HEK293 (cell line): ENCODE results near the gene GMIP.

ENCODE experiments used
- TCF7L2 ChIP-seq: IDR thresholded peaks from 2 replicates; pipeline ENCODE4 v1.6.1; 2011; ENCODE audit warnings: low read depth, mild to moderate bottlenecking, inconsistent platforms, low read length, moderate library complexity, borderline replicate concordance
- TRIM28 ChIP-seq: IDR thresholded peaks from 2 replicates; pipeline ENCODE4 v1.6.1; 2011; ENCODE audit warnings: low read length, control low read depth, borderline replicate concordance
- ZBTB7A ChIP-seq: fragments of 450-650 bp; formaldehyde crosslinking; IDR thresholded peaks from 2 replicates; pipeline ENCODE4 v1.5.1; 2016; ENCODE audit warnings: low read depth, missing biosample characterization, missing genetic modification characterization
- ZFP41 ChIP-seq: fragments of 450-650 bp; formaldehyde crosslinking; IDR thresholded peaks from 2 replicates; pipeline ENCODE4 v1.5.1; 2016; ENCODE audit warnings: missing biosample characterization, missing genetic modification characterization, borderline replicate concordance
- ZNF146 ChIP-seq: fragments of 450-650 bp; formaldehyde crosslinking; IDR thresholded peaks from 2 replicates; pipeline ENCODE4 v1.5.1; 2016; ENCODE audit warnings: missing biosample characterization, missing genetic modification characterization
- ZNF623 ChIP-seq: fragments of 450-650 bp; formaldehyde crosslinking; IDR thresholded peaks from 2 replicates; pipeline ENCODE4 v1.5.1; 2016; ENCODE audit warnings: missing biosample characterization, missing genetic modification characterization
- TF ChIP-seq, protein P1 (sequence below): fragments of 450-650 bp; formaldehyde crosslinking; IDR thresholded peaks from 2 replicates; pipeline ENCODE4 v1.5.1; 2016; ENCODE audit warnings: missing biosample characterization, missing genetic modification characterization
- TF ChIP-seq, protein P2 (sequence below): fragments of 450-650 bp; formaldehyde crosslinking; IDR thresholded peaks from 2 replicates; pipeline ENCODE4 v1.5.1; 2016; ENCODE audit warnings: missing biosample characterization, missing genetic modification characterization, low read depth
- TF ChIP-seq, protein P3 (sequence below): fragments of 450-650 bp; formaldehyde crosslinking; IDR thresholded peaks from 2 replicates; pipeline ENCODE4 v1.5.1; 2016; ENCODE audit warnings: missing biosample characterization, missing genetic modification characterization, low read depth
- TF ChIP-seq, protein P4 (sequence below): fragments of 450-650 bp; IDR thresholded peaks from 2 replicates; pipeline ENCODE4 v1.5.1; 2018; ENCODE audit warnings: missing biosample characterization, missing genetic modification characterization
- TF ChIP-seq, protein P5 (sequence below): fragments of 450-650 bp; formaldehyde crosslinking; IDR thresholded peaks from 2 replicates; pipeline ENCODE4 v1.5.1; 2016; ENCODE audit warnings: missing biosample characterization, missing genetic modification characterization, borderline replicate concordance

DNA sequence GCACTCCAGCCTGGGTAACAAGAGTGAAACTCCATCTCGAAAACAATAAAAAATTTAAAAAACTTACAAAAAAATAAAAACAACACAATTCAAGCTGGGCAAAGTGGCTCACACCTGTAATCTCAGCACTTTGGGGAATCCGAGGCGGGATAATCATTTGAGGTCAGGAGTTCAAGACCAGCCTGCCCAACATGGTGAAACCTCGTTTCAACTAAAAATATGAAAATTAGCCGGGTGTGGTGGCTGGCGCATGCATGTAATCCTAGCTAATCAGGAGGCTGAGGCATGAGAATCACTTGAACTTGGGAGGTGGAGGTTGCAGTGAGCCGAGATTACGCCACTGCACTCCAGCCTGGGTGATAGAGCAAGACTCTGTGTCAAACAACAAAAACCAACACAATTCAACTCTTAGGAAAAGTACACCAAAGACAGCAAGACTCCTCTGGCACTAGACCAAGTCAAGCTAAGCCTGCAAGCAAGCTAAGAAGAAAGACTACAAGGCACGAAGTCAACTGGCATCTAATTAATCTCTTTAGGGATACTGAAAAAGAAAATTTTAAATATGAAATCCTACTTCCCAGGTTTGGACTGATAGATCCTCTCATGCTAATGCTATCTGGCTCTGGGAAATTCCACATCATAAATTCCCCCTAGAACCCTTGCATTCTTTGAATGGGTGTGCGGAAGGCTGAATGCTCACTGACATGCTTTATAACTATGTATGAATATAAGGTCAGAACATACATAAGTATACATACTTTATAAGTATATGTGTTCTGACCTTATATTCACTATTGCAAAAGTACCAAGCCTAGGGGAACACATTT is 32.9 kb downstream of the GMIP start:
- TF ChIP-seq, protein P1, sequence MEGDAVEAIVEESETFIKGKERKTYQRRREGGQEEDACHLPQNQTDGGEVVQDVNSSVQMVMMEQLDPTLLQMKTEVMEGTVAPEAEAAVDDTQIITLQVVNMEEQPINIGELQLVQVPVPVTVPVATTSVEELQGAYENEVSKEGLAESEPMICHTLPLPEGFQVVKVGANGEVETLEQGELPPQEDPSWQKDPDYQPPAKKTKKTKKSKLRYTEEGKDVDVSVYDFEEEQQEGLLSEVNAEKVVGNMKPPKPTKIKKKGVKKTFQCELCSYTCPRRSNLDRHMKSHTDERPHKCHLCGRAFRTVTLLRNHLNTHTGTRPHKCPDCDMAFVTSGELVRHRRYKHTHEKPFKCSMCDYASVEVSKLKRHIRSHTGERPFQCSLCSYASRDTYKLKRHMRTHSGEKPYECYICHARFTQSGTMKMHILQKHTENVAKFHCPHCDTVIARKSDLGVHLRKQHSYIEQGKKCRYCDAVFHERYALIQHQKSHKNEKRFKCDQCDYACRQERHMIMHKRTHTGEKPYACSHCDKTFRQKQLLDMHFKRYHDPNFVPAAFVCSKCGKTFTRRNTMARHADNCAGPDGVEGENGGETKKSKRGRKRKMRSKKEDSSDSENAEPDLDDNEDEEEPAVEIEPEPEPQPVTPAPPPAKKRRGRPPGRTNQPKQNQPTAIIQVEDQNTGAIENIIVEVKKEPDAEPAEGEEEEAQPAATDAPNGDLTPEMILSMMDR, result no peak
- TF ChIP-seq TRIM28 (no peak), ZFP41 (no peak), TCF7L2 (no peak), ZNF146 (tag by site-specific recombination) (no peak), ZBTB7A (tag by site-specific recombination) (no peak), ZNF623 (tag by site-specific recombination) (no peak)
- TF ChIP-seq, protein P2, sequence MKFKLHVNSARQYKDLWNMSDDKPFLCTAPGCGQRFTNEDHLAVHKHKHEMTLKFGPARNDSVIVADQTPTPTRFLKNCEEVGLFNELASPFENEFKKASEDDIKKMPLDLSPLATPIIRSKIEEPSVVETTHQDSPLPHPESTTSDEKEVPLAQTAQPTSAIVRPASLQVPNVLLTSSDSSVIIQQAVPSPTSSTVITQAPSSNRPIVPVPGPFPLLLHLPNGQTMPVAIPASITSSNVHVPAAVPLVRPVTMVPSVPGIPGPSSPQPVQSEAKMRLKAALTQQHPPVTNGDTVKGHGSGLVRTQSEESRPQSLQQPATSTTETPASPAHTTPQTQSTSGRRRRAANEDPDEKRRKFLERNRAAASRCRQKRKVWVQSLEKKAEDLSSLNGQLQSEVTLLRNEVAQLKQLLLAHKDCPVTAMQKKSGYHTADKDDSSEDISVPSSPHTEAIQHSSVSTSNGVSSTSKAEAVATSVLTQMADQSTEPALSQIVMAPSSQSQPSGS, result no peak
- TF ChIP-seq, protein P3, sequence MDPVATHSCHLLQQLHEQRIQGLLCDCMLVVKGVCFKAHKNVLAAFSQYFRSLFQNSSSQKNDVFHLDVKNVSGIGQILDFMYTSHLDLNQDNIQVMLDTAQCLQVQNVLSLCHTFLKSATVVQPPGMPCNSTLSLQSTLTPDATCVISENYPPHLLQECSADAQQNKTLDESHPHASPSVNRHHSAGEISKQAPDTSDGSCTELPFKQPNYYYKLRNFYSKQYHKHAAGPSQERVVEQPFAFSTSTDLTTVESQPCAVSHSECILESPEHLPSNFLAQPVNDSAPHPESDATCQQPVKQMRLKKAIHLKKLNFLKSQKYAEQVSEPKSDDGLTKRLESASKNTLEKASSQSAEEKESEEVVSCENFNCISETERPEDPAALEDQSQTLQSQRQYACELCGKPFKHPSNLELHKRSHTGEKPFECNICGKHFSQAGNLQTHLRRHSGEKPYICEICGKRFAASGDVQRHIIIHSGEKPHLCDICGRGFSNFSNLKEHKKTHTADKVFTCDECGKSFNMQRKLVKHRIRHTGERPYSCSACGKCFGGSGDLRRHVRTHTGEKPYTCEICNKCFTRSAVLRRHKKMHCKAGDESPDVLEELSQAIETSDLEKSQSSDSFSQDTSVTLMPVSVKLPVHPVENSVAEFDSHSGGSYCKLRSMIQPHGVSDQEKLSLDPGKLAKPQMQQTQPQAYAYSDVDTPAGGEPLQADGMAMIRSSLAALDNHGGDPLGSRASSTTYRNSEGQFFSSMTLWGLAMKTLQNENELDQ, result no peak
- TF ChIP-seq, protein P4, sequence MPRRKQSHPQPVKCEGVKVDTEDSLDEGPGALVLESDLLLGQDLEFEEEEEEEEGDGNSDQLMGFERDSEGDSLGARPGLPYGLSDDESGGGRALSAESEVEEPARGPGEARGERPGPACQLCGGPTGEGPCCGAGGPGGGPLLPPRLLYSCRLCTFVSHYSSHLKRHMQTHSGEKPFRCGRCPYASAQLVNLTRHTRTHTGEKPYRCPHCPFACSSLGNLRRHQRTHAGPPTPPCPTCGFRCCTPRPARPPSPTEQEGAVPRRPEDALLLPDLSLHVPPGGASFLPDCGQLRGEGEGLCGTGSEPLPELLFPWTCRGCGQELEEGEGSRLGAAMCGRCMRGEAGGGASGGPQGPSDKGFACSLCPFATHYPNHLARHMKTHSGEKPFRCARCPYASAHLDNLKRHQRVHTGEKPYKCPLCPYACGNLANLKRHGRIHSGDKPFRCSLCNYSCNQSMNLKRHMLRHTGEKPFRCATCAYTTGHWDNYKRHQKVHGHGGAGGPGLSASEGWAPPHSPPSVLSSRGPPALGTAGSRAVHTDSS (tag by site-specific recombination), result no peak
- TF ChIP-seq, protein P5, sequence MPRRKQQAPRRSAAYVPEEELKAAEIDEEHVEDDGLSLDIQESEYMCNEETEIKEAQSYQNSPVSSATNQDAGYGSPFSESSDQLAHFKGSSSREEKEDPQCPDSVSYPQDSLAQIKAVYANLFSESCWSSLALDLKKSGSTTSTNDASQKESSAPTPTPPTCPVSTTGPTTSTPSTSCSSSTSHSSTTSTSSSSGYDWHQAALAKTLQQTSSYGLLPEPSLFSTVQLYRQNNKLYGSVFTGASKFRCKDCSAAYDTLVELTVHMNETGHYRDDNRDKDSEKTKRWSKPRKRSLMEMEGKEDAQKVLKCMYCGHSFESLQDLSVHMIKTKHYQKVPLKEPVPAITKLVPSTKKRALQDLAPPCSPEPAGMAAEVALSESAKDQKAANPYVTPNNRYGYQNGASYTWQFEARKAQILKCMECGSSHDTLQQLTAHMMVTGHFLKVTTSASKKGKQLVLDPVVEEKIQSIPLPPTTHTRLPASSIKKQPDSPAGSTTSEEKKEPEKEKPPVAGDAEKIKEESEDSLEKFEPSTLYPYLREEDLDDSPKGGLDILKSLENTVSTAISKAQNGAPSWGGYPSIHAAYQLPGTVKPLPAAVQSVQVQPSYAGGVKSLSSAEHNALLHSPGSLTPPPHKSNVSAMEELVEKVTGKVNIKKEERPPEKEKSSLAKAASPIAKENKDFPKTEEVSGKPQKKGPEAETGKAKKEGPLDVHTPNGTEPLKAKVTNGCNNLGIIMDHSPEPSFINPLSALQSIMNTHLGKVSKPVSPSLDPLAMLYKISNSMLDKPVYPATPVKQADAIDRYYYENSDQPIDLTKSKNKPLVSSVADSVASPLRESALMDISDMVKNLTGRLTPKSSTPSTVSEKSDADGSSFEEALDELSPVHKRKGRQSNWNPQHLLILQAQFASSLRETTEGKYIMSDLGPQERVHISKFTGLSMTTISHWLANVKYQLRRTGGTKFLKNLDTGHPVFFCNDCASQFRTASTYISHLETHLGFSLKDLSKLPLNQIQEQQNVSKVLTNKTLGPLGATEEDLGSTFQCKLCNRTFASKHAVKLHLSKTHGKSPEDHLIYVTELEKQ (tag by site-specific recombination), result no peak
